ENCODE measurements around the gene RAET1E.
A peak's percentile ranks its signal among the peaks of the same experiment; 100 is the strongest.
"Not testable (repeated sequence)": the region's sequence is repeated elsewhere in the genome, so short reads cannot be mapped to it uniquely, and the experiment has no call there.

Gene RAET1E

DNA sequence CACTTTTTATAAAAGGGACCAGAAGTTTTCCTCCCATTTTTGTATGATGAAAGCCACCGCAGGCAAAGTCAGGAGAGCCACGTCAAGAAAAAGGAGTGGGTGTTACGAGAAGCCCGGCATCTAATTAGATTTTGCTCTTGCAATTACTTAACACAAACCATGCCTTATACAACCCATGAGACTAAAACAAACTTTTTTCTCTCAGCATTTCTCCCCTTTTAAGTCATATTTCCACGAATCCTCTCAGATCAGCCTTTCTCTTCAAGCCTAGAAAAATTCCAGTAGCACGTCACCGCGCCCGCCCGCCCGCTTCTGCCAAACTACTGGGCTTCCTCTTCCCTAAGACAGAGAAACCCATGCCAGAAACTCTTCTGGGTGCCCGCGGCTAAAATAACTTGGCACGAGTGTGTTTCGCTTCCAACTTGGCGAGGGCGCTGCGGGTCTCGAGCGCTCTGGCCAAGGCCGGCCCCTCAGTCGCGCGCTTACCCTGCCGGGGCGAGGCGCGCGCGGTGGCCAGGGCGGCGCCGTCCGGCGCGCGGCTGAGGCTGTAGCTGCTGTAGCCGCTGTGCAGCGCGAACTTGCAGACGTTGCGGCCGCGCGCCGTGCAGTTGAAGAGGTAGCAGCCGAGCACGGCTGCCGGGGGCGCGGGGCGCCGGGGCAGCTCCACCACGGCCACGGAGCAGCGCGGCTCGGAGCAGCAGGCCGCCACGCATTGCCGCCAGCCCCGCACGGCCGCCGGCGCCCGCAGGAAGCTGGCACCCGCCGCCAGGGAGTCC is 34.8 kb downstream of the RAET1E start:
- TF ChIP-seq, protein P1, sequence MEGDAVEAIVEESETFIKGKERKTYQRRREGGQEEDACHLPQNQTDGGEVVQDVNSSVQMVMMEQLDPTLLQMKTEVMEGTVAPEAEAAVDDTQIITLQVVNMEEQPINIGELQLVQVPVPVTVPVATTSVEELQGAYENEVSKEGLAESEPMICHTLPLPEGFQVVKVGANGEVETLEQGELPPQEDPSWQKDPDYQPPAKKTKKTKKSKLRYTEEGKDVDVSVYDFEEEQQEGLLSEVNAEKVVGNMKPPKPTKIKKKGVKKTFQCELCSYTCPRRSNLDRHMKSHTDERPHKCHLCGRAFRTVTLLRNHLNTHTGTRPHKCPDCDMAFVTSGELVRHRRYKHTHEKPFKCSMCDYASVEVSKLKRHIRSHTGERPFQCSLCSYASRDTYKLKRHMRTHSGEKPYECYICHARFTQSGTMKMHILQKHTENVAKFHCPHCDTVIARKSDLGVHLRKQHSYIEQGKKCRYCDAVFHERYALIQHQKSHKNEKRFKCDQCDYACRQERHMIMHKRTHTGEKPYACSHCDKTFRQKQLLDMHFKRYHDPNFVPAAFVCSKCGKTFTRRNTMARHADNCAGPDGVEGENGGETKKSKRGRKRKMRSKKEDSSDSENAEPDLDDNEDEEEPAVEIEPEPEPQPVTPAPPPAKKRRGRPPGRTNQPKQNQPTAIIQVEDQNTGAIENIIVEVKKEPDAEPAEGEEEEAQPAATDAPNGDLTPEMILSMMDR (IDR thresholded peaks at IDR 0.05; ENCODE audit: insufficient read depth, low read length, poor library complexity, severe bottlenecking) = no peak
- peak overlapping the region; percentile 55 for H3K4me3 ChIP-seq (replicated peaks; ENCODE audit: low read depth, low read length)
- H3K36me3 ChIP-seq (ENCODE audit: control insufficient read depth, insufficient read depth, low read length) = no peaks in the 10 kb centered on the region
- H3K27me3 ChIP-seq (replicated peaks; ENCODE audit: control insufficient read depth, insufficient read depth, low read length) = peaks cover 2% of the 10 kb centered on the region; the same call in 1 of the 2 replicates
- peak; percentile 37 for DNase-seq (ENCODE audit: extremely low read depth, insufficient read length)

DNA sequence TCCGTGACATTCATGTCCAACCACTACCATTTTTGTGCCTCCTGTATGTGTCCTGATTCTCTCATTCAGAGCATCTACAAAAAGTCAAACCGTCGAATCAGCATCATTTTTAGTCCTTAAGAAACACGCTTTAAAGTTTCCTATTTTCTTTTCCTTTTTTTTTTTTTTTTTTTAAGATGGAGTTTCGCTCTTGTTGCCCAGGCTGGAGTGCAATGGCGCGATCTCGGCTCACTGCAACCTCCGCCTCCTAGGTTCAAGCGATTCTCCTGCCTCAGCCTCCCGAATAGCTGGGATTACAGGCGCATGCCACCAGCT is 35.5 kb downstream of the RAET1E start:
- H3K4me3 ChIP-seq (replicated peaks; ENCODE audit: low read depth, low read length); H3K27me3 ChIP-seq (replicated peaks; ENCODE audit: control insufficient read depth, insufficient read depth, low read length); H3K36me3 ChIP-seq (ENCODE audit: control insufficient read depth, insufficient read depth, low read length); DNase-seq (ENCODE audit: extremely low read depth, insufficient read length): not testable (repeated sequence)

DNA sequence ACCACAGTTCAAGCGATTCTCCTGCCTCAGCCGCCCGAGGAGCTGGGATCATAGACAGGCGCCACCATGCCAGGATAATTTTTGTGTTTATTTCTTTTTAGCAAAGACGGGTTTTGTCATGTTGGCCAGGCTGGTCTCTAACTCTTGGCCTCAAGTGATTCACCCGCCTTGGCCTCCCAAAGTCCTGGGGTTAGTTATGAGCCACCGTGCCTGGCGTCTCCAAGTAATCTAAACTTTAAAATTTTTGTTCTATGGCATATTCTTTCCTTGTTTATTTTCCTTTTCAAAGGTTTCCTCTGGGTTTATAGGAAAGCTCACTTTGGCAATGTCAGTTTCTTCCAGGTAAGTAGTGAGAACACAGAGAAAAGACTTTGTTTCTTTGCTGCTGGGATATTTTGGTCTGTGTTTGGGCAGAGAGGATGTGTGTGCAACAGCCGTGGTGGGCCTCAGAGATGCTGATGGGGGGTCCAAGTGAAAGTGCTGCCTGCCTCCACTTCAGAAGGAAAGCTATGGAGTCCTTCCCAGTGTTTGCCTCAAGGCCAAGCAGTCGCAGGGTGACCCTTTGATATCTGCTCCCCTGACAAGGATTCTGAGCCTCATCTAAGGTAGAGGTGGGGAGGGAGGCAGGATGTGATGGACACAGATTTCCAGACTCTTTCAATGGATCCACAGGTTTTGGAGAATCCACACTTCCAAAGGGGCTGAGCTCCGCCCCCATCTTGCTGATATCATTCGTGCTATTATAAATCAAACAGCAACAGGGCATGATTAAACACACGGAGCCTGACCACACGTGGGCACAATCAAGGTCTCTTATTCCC is 36.1 kb downstream of the RAET1E start:
- TF ChIP-seq, protein P1 (IDR thresholded peaks at IDR 0.05; ENCODE audit: insufficient read depth, low read length, poor library complexity, severe bottlenecking) = no peak
- Histone ChIP-seq H3K27me3 (replicated peaks; ENCODE audit: control insufficient read depth, insufficient read depth, low read length) (peaks cover 2% of the 10 kb centered on the region; the same call in 1 of the 2 replicates), H3K36me3 (ENCODE audit: control insufficient read depth, insufficient read depth, low read length) (no peaks in the 10 kb centered on the region), H3K4me3 (replicated peaks; ENCODE audit: low read depth, low read length) (no peak overlapping the region)
- DNase-seq (ENCODE audit: extremely low read depth, insufficient read length) = no peak

DNA sequence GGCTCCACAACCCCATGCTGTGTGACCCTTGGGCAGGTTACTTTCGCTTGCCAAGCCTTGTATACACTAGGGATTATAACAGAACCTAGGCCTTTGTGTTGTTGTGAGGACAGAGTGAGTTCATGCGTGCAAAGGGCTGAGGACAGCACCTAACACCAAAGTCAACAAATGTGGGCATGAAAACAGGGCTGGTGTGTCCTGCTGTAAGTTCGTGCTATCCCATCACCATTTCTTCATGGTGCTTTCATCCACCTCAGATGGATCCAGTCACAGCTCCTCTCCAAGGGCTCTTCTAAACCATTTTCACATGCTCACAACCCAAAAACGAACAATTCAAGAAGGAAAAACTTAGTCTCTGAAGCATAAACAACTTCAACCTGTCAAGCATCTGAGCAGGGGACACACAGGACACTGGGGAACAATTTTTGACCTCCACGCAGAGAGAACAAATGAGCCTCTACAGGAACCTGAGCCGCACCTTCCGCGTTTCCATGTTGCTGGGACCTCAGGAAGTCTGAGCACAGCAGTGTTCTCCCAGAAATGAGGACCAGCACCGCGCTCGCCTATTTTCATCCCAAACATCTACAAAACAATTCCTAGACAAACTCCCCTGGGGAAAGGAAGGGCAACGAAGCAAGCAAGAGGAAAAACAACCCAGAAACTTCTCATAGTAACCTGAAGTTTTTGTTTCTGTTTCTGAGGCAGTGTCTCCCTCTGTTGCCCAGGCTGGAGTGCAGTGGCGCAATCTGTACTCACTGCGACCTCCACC is 36.9 kb downstream of the RAET1E start:
- no peak overlapping the region for H3K4me3 ChIP-seq (replicated peaks; ENCODE audit: low read depth, low read length)
- TF ChIP-seq, protein P1 (IDR thresholded peaks at IDR 0.05; ENCODE audit: insufficient read depth, low read length, poor library complexity, severe bottlenecking) = no peak
- DNase-seq (ENCODE audit: extremely low read depth, insufficient read length) = no peak

DNA sequence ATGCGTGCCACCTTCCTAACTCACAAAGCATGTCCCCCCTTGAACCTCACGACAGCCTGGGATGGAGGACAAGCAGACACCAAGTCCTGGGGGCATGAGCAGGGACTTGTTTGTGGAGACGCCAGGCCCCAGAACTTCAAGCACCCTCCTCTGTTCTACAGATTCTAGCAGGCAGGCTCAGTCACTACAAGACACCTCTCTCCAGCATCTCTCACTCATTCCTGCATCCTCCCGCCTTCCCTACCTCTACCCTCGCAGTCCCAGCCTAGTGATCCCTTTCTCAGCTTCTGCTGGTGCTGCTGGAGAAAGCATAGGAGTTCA is 37.4 kb downstream of the RAET1E start:
- no peak overlapping the region for H3K4me3 ChIP-seq (replicated peaks; ENCODE audit: low read depth, low read length)
- H3K36me3 ChIP-seq (ENCODE audit: control insufficient read depth, insufficient read depth, low read length) = no peaks in the 10 kb centered on the region
- TF ChIP-seq, protein P1 (IDR thresholded peaks at IDR 0.05; ENCODE audit: insufficient read depth, low read length, poor library complexity, severe bottlenecking) = no peak
- DNase-seq (ENCODE audit: extremely low read depth, insufficient read length) = no peak
- peaks cover 2% of the 10 kb centered on the region; the same call in 1 of the 2 replicates for H3K27me3 ChIP-seq (replicated peaks; ENCODE audit: control insufficient read depth, insufficient read depth, low read length)

More for the DNA sequence above, 36.9 kb downstream of the RAET1E start:
- Histone ChIP-seq H3K27me3 (replicated peaks; ENCODE audit: control insufficient read depth, insufficient read depth, low read length) (peaks cover 2% of the 10 kb centered on the region; the same call in 1 of the 2 replicates), H3K36me3 (ENCODE audit: control insufficient read depth, insufficient read depth, low read length) (no peaks in the 10 kb centered on the region)

DNA sequence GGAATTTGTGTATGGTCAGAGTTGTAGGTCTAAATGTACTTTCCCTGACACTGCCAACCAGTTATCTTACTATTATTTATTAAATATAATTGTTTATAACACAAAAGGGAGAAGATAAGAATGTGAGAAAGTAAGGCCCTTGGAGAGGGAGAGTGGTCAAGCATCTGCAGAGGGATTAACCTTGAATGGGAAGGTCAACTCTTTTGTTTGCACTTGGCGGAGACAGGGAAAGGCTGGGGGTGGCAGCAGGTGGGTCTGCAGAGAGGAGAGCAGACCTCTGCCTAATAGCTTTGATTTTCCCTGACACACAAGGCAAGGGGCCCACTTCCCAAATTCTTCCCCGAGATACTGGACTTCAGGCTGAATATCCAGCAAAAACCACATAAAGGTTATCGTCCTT is 38.0 kb downstream of the RAET1E start:
- Histone ChIP-seq H3K27me3 (replicated peaks; ENCODE audit: control insufficient read depth, insufficient read depth, low read length) (peaks cover 2% of the 10 kb centered on the region; the same call in 1 of the 2 replicates), H3K4me3 (replicated peaks; ENCODE audit: low read depth, low read length) (no peak overlapping the region), H3K36me3 (ENCODE audit: control insufficient read depth, insufficient read depth, low read length) (no peaks in the 10 kb centered on the region)
- DNase-seq (ENCODE audit: extremely low read depth, insufficient read length) = no peak
- TF ChIP-seq, protein P1 (IDR thresholded peaks at IDR 0.05; ENCODE audit: insufficient read depth, low read length, poor library complexity, severe bottlenecking) = no peak
